Measurements from ENCODE around the gene LSM3.

Gene LSM3

GRCh38 chr3:14178247-14179113 lies at the start of gene LSM3, which contains the start of gene XPC:
TSS of gene LSM3 (plus strand) at chr3:14178817. CDS start at chr3:14178861, 44 bp downstream.
TSS of gene XPC (minus strand) at chr3:14178601. CDS start at chr3:14178568, 33 bp downstream.
- Histone ChIP-seq H2AFZ (ENCODE audit: low read depth, low read length) (peak within 1 kb of the TSS; percentile 56), H3K4me3 (ENCODE audit: low read length) (peak within 1 kb of the TSS; percentile 83), H3K36me3 (ENCODE audit: insufficient read depth, low read length) (peaks cover 22% of the 10 kb centered on the region), H3K4me1 (ENCODE audit: insufficient read depth, low read length) (peaks cover 26% of the 10 kb centered on the region), H3K9me3 (ENCODE audit: low read length) (no peaks in the 10 kb centered on the region), H3K27me3 (ENCODE audit: insufficient read depth, low read length) (no peaks in the 10 kb centered on the region)

DNA sequence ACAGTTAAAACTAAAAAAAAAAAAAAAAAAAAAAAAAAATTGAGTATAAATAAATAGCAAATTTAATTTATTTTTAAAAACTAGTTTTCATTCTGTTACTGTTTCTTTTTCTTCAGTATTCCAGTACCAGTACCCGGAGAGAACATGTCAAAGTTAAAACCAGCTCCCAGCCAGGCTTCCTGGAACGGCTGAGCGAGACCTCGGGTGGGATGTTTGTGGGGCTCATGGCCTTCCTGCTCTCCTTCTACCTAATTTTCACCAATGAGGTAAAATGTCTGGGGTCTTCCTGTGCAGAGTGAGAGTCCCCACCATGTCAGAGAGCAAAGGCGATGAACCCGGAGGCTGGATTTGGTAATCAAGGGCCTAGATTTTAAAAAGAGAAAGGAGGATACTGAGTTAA lies 49.3 kb upstream of the LSM3 start:
- Histone ChIP-seq H3K9me3 (ENCODE audit: low read length) (peaks cover 3% of the 10 kb centered on the region), H2AFZ (ENCODE audit: low read depth, low read length) (no peak overlapping the region), H3K36me3 (ENCODE audit: insufficient read depth, low read length) (peaks cover 65% of the 10 kb centered on the region), H3K27me3 (ENCODE audit: insufficient read depth, low read length) (no peaks in the 10 kb centered on the region), H3K4me1 (ENCODE audit: insufficient read depth, low read length) (peaks cover 12% of the 10 kb centered on the region), H3K4me3 (ENCODE audit: low read length) (no peak overlapping the region)

GRCh38 chr3:14130230-14130629 lies 48.4 kb upstream of the LSM3 start:
- Histone ChIP-seq H3K4me1 (ENCODE audit: insufficient read depth, low read length) (peaks cover 12% of the 10 kb centered on the region), H2AFZ (ENCODE audit: low read depth, low read length) (no peak overlapping the region), H3K9me3 (ENCODE audit: low read length) (peaks cover 3% of the 10 kb centered on the region), H3K27me3 (ENCODE audit: insufficient read depth, low read length) (no peaks in the 10 kb centered on the region), H3K4me3 (ENCODE audit: low read length) (no peak overlapping the region), H3K36me3 (ENCODE audit: insufficient read depth, low read length) (peaks cover 74% of the 10 kb centered on the region)

DNA sequence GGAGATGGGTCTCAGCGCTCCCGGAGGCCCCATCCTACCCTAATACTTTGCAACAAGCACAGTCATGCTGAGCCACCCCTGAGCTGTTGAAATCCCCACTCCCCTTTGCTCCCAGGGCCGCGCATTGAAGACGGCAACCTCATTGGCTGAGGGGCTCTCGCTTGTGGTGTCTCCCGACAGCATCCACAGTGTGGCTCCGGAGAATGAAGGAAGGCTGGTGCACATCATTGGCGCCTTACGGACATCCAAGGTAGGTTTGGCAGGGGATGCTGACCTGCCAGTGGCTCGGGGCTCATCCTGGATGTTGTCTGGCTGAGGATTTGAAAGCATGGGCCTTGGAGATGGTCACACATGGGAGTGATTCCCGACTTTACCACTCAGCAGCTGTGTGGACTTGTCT lies 47.9 kb upstream of the LSM3 start:
- no peak overlapping the region for H3K4me3 ChIP-seq (ENCODE audit: low read length)
- no peak overlapping the region for H2AFZ ChIP-seq (ENCODE audit: low read depth, low read length)
- H3K36me3 ChIP-seq (ENCODE audit: insufficient read depth, low read length) = peaks cover 79% of the 10 kb centered on the region
- H3K27me3 ChIP-seq (ENCODE audit: insufficient read depth, low read length) = no peaks in the 10 kb centered on the region
- peaks cover 3% of the 10 kb centered on the region for H3K9me3 ChIP-seq (ENCODE audit: low read length)
- peaks cover 12% of the 10 kb centered on the region for H3K4me1 ChIP-seq (ENCODE audit: insufficient read depth, low read length)

- Histone ChIP-seq H3K27me3 (ENCODE audit: insufficient read depth, low read length) (no peaks in the 10 kb centered on the region), H3K4me1 (ENCODE audit: insufficient read depth, low read length) (peaks cover 8% of the 10 kb centered on the region), H2AFZ (ENCODE audit: low read depth, low read length) (no peak overlapping the region), H3K36me3 (ENCODE audit: insufficient read depth, low read length) (peaks cover 83% of the 10 kb centered on the region), H3K9me3 (ENCODE audit: low read length) (peaks cover 3% of the 10 kb centered on the region), H3K4me3 (ENCODE audit: low read length) (no peak overlapping the region)
Measured at GRCh38 chr3:14131134-14131533, 47.5 kb upstream of the LSM3 start.

- Histone ChIP-seq H3K36me3 (ENCODE audit: insufficient read depth, low read length) (peaks cover 91% of the 10 kb centered on the region), H3K4me1 (ENCODE audit: insufficient read depth, low read length) (no peaks in the 10 kb centered on the region), H3K9me3 (ENCODE audit: low read length) (peaks cover 3% of the 10 kb centered on the region), H2AFZ (ENCODE audit: low read depth, low read length) (no peak overlapping the region), H3K27me3 (ENCODE audit: insufficient read depth, low read length) (no peaks in the 10 kb centered on the region), H3K4me3 (ENCODE audit: low read length) (no peak overlapping the region)
Measured at GRCh38 chr3:14132120-14132519, 46.5 kb upstream of the LSM3 start.

GRCh38 chr3:14132689-14133088 lies 45.9 kb upstream of the LSM3 start:
- no peaks in the 10 kb centered on the region for H3K4me1 ChIP-seq (ENCODE audit: insufficient read depth, low read length)
- no peaks in the 10 kb centered on the region for H3K27me3 ChIP-seq (ENCODE audit: insufficient read depth, low read length)
- peaks cover 3% of the 10 kb centered on the region for H3K9me3 ChIP-seq (ENCODE audit: low read length)
- peaks cover 92% of the 10 kb centered on the region for H3K36me3 ChIP-seq (ENCODE audit: insufficient read depth, low read length)
- no peak overlapping the region for H2AFZ ChIP-seq (ENCODE audit: low read depth, low read length)
- H3K4me3 ChIP-seq (ENCODE audit: low read length) = no peak overlapping the region

DNA sequence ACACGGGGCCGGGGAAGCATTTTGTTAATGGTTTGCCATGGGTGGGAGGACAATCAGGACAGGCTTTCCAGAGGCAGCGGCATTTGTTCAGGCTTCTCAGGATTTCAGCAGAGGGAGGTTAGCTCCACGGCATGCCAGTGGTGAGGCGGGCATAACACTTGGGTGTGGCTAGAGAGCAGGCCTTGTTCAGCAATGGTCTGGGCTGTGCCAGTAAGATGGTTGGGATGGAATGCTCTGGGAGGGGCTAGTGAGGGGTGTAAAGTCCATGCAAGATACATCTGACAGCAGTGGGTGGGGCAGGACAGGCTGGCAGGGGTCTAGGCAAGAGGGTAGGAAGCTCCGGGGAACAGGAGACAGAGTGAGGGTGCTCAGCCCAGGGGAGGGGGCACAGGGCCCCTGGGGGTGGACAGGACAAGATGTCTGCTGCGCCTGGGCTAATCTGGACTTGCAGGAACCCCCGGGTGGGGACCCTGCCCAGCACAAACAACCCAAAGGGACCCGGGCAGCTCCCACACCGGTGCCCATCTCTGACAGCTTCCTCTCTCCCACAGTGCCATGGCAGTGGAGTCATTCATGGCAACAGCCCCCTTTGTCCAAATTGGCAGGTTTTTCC lies 45.3 kb upstream of the LSM3 start:
- no peaks in the 10 kb centered on the region for H3K4me1 ChIP-seq (ENCODE audit: insufficient read depth, low read length)
- H3K9me3 ChIP-seq (ENCODE audit: low read length) = peaks cover 3% of the 10 kb centered on the region
- H2AFZ ChIP-seq (ENCODE audit: low read depth, low read length) = no peak overlapping the region
- H3K4me3 ChIP-seq (ENCODE audit: low read length) = no peak overlapping the region
- no peaks in the 10 kb centered on the region for H3K27me3 ChIP-seq (ENCODE audit: insufficient read depth, low read length)
- peaks cover 87% of the 10 kb centered on the region for H3K36me3 ChIP-seq (ENCODE audit: insufficient read depth, low read length)

DNA sequence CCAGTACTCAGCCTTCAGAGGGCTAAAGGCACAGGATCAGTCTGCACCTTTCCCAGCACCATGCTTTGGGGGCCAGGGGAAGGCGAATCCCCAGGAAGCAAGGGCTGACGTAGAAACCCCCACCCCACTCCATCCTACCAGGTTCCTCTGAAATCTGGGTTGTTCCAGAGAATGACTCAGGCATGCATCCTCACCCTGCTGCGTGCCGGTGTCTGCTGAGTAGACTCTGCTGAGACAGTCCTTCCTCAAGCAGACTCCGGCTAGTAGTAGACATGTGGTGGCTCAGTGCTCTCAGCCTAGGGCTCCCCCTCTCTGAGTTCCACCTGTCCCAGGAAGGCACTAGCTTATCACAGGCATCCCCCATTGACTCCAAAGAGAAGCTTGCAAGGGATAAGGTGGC lies 44.7 kb upstream of the LSM3 start:
- H3K9me3 ChIP-seq (ENCODE audit: low read length) = no peaks in the 10 kb centered on the region
- H3K4me3 ChIP-seq (ENCODE audit: low read length) = no peak overlapping the region
- peaks cover 83% of the 10 kb centered on the region for H3K36me3 ChIP-seq (ENCODE audit: insufficient read depth, low read length)
- no peak overlapping the region for H2AFZ ChIP-seq (ENCODE audit: low read depth, low read length)
- H3K4me1 ChIP-seq (ENCODE audit: insufficient read depth, low read length) = no peaks in the 10 kb centered on the region
- H3K27me3 ChIP-seq (ENCODE audit: insufficient read depth, low read length) = no peaks in the 10 kb centered on the region

DNA sequence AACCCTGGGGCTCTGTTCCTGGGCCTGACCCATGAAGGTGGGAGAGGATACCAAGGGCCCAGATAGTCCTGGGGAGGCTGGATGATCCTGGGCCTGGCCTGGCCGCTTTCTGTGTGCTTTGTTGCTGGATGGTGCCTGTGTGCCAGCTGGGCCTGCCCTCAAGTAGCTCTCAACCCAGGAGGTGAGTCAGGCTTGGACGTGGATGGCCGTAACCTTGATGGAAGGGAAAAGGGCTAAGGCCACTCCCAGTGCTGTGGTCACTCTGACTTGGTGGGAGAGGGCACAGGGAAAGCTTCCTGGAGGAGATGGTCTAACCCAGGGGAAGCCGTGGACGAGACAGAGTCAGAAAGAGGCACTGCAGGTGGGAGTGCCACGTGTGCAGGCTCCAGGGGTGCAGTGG lies 44.3 kb upstream of the LSM3 start:
- Histone ChIP-seq H3K4me1 (ENCODE audit: insufficient read depth, low read length) (no peaks in the 10 kb centered on the region), H2AFZ (ENCODE audit: low read depth, low read length) (no peak overlapping the region), H3K4me3 (ENCODE audit: low read length) (no peak overlapping the region), H3K9me3 (ENCODE audit: low read length) (no peaks in the 10 kb centered on the region), H3K27me3 (ENCODE audit: insufficient read depth, low read length) (no peaks in the 10 kb centered on the region), H3K36me3 (ENCODE audit: insufficient read depth, low read length) (peaks cover 85% of the 10 kb centered on the region)

GRCh38 chr3:14135581-14135980 lies 43.0 kb upstream of the LSM3 start:
- Histone ChIP-seq H2AFZ (ENCODE audit: low read depth, low read length) (no peak overlapping the region), H3K27me3 (ENCODE audit: insufficient read depth, low read length) (no peaks in the 10 kb centered on the region), H3K9me3 (ENCODE audit: low read length) (no peaks in the 10 kb centered on the region), H3K36me3 (ENCODE audit: insufficient read depth, low read length) (peaks cover 79% of the 10 kb centered on the region), H3K4me1 (ENCODE audit: insufficient read depth, low read length) (no peaks in the 10 kb centered on the region), H3K4me3 (ENCODE audit: low read length) (no peak overlapping the region)

GRCh38 chr3:14137004-14137403 lies 41.6 kb upstream of the LSM3 start:
- peaks cover 73% of the 10 kb centered on the region for H3K36me3 ChIP-seq (ENCODE audit: insufficient read depth, low read length)

DNA sequence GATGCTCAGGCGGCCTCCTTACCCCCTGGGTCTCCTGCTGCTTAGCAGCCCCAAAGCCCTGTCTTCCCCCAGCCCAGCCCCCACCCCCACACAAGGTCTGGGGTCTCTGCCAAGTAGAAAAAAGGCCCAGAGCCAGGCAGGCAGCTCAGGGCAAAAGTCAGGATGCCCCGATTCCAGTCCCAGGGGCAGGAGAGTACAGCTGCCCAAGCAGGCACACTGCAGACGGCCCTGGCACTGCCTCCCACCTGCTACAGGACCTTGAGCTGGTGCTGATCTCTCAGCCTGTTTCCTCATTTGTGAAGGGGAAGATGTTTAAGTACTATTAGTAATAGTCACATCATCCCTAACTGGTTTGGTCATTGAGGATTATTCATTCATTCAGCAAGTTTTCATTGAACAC lies 41.2 kb upstream of the LSM3 start:
- H3K27me3 ChIP-seq (ENCODE audit: insufficient read depth, low read length) = no peaks in the 10 kb centered on the region
- H3K4me3 ChIP-seq (ENCODE audit: low read length) = no peak overlapping the region
- H2AFZ ChIP-seq (ENCODE audit: low read depth, low read length) = no peak overlapping the region
- peaks cover 72% of the 10 kb centered on the region for H3K36me3 ChIP-seq (ENCODE audit: insufficient read depth, low read length)
- no peaks in the 10 kb centered on the region for H3K4me1 ChIP-seq (ENCODE audit: insufficient read depth, low read length)
- no peaks in the 10 kb centered on the region for H3K9me3 ChIP-seq (ENCODE audit: low read length)

More at GRCh38 chr3:14137004-14137403, 41.6 kb upstream of the LSM3 start:
- Histone ChIP-seq H2AFZ (ENCODE audit: low read depth, low read length) (no peak overlapping the region), H3K4me3 (ENCODE audit: low read length) (no peak overlapping the region), H3K4me1 (ENCODE audit: insufficient read depth, low read length) (no peaks in the 10 kb centered on the region), H3K9me3 (ENCODE audit: low read length) (no peaks in the 10 kb centered on the region), H3K27me3 (ENCODE audit: insufficient read depth, low read length) (no peaks in the 10 kb centered on the region)

Data from neuron (in vitro differentiated cells).